HL-60 (cell line): ENCODE data around the gene FYN.

Experiments used
- GABPA ChIP-seq: IDR thresholded peaks from 2 replicates; pipeline ENCODE4 v1.6.1; 2012; ENCODE audit warnings: low read depth
- POLR2AphosphoS5 ChIP-seq: IDR thresholded peaks from 2 replicates; pipeline ENCODE4 v1.6.1; 2012; ENCODE audit warnings: low read depth
- REST ChIP-seq: IDR thresholded peaks from 2 replicates; pipeline ENCODE4 v1.6.1; 2012; ENCODE audit warnings: low read depth; ENCODE audit not compliant: insufficient replicate concordance
- SPI1 ChIP-seq: IDR thresholded peaks from 2 replicates; pipeline ENCODE4 v1.6.1; 2012; ENCODE audit warnings: low read depth, mild to moderate bottlenecking, borderline replicate concordance
- TF ChIP-seq, protein P1 (sequence below): IDR thresholded peaks from one replicate; pipeline ENCODE4 v1.5.1; 2011; ENCODE audit warnings: low read length, control low read depth, inconsistent platforms; ENCODE audit not compliant: insufficient read depth

GRCh38 chr6:111658462-111659154 lies 214.6 kb downstream of the FYN start:
- TF ChIP-seq, protein P1, sequence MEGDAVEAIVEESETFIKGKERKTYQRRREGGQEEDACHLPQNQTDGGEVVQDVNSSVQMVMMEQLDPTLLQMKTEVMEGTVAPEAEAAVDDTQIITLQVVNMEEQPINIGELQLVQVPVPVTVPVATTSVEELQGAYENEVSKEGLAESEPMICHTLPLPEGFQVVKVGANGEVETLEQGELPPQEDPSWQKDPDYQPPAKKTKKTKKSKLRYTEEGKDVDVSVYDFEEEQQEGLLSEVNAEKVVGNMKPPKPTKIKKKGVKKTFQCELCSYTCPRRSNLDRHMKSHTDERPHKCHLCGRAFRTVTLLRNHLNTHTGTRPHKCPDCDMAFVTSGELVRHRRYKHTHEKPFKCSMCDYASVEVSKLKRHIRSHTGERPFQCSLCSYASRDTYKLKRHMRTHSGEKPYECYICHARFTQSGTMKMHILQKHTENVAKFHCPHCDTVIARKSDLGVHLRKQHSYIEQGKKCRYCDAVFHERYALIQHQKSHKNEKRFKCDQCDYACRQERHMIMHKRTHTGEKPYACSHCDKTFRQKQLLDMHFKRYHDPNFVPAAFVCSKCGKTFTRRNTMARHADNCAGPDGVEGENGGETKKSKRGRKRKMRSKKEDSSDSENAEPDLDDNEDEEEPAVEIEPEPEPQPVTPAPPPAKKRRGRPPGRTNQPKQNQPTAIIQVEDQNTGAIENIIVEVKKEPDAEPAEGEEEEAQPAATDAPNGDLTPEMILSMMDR: no peak
- TF ChIP-seq POLR2AphosphoS5 (no peak), SPI1 (no peak), REST (no peak), GABPA (no peak)
